Activated naive CD8-positive, alpha-beta T cell treated with anti-CD3 and anti-CD28 coated beads for 36 hours (primary cell): ENCODE measurements around the gene F13B. TPM values are rescaled to one million over a fixed set of nuclear protein-coding genes. Genes with fewer than 3 reads are reported as not detected.
"Not testable (repeated sequence)": the region's sequence is repeated elsewhere in the genome, so short reads cannot be mapped to it uniquely, and the experiment has no call there.

Source experiments
- DNase-seq: peaks from one replicate; pipeline ENCODE4 v3.0.0; 2021
- H3K27ac Mint-ChIP-seq: one replicate; pipeline ENCODE4 v1.8.0; 2022; ENCODE audit warnings: mild to moderate bottlenecking, moderate library complexity, mixed read lengths
- H3K27me3 Mint-ChIP-seq: one replicate; pipeline ENCODE4 v1.8.0; 2022; ENCODE audit warnings: mild to moderate bottlenecking, mixed read lengths
- H3K36me3 Mint-ChIP-seq: one replicate; pipeline ENCODE4 v1.8.0; 2021; ENCODE audit warnings: mild to moderate bottlenecking, mixed read lengths
- H3K4me1 Mint-ChIP-seq: one replicate; pipeline ENCODE4 v1.8.0; 2021; ENCODE audit warnings: mixed read lengths
- H3K4me3 Mint-ChIP-seq: one replicate; pipeline ENCODE4 v1.8.0; 2022; ENCODE audit warnings: mild to moderate bottlenecking, moderate library complexity, mixed read lengths
- H3K9me3 Mint-ChIP-seq: one replicate; pipeline ENCODE4 v1.8.0; 2022; ENCODE audit warnings: mixed read lengths
- total RNA-seq, 2 experiments: library from RNA; stranded (reverse); gene quantifications; one replicate each; pipeline ENCODE4 v1.2.3, GENCODE V29; 2021

The F13B gene
- total RNA-seq, 2 experiments from 2014 or later: not detected

DNA sequence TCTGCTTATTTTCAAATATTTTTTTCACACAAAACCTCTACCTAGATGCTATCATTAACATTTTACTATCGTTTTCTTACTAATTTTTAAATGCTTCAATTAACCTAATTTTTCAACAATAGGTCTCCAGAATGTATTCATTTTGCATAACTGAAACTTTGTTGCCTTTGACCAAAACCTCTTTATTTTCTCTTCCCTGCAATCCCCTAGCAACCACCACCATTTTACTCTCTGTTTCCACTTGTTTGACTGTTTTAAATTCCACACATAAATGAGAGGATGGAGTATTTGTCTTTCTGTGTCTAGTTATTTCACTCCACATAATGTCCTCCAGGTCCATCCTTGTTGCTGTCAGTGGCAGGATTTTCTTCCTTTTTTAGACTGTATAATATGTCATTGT, 9.5 kb upstream of the F13B start:
- H3K27me3 Mint-ChIP-seq: peaks cover 6% of the 10 kb centered on the region
- H3K27ac Mint-ChIP-seq: no peak overlapping the region
- peaks cover 13% of the 10 kb centered on the region for H3K36me3 Mint-ChIP-seq
- peaks cover 14% of the 10 kb centered on the region for H3K9me3 Mint-ChIP-seq
- no peaks in the 10 kb centered on the region for H3K4me1 Mint-ChIP-seq
- H3K4me3 Mint-ChIP-seq: no peak overlapping the region
- no peak for DNase-seq

DNA sequence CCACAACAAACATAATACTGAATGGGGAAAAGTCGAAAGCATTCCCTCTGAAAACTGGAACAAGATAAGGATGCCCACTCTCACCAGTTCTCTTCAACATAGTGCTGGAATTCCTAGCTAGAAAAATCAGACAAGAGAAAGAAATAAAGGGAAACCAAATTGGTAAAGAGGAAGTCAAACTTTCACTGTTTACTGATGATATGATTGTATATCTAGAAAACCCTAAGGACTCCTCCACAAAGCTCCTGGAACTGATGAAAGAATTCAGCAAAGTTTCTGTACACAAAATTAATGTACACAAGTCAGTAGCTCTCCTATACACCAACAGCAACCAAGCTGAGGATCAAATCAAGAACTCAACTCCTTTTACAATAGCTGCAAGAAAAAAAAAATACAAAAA, 6.9 kb upstream of the F13B start:
- DNase-seq: no peak
- Mint-ChIP-seq H3K27me3 (no peaks in the 10 kb centered on the region), H3K4me3 (no peak overlapping the region), H3K27ac (no peak overlapping the region), H3K4me1 (no peaks in the 10 kb centered on the region), H3K36me3 (no peaks in the 10 kb centered on the region), H3K9me3 (peaks cover 5% of the 10 kb centered on the region)

DNA sequence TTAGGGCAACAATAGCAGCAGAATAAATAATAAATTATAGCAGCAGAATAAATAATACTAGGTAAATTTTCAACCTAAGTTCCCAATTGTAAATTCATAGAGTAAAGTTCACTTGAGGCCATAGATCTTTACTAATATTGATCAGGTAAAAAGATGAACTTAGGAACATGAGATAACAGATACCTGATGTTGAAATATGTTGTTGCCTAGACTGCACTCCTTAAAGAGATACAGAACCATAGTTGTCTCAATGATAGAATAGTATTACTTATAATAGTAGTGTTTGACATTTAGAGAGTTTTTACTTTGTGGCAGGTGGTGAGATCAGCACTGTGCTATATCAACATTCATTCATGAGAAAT, 378 bp upstream of the F13B start:
- Mint-ChIP-seq H3K27ac (no peak overlapping the region), H3K4me1 (no peaks in the 10 kb centered on the region), H3K9me3 (peaks cover 5% of the 10 kb centered on the region), H3K4me3 (no peak overlapping the region), H3K36me3 (no peaks in the 10 kb centered on the region), H3K27me3 (no peaks in the 10 kb centered on the region)
- DNase-seq: no peak

DNA sequence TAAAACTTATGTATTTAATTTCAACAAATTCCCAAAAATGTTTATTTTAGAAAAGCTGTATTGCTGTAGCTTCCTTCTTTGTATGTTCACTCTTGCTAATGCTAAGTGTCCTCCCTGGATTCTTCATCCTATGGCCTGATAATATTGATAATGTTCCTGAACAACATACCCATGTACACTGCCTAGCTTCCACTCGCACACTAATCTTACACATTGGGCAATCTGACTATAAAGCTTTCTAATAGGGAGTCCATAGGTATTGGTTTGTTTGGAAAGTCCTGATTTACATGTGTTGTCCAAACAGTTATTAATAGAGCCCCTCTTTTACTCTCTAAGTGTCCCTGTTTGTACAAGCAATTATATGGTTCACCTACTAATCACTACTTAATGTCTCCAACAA, 783 bp downstream of the F13B start:
- Mint-ChIP-seq H3K4me3 (no peak overlapping the region), H3K36me3 (no peaks in the 10 kb centered on the region), H3K27ac (no peak overlapping the region), H3K9me3 (peaks cover 5% of the 10 kb centered on the region), H3K27me3 (peaks cover 4% of the 10 kb centered on the region), H3K4me1 (no peaks in the 10 kb centered on the region)
- no peak for DNase-seq

DNA sequence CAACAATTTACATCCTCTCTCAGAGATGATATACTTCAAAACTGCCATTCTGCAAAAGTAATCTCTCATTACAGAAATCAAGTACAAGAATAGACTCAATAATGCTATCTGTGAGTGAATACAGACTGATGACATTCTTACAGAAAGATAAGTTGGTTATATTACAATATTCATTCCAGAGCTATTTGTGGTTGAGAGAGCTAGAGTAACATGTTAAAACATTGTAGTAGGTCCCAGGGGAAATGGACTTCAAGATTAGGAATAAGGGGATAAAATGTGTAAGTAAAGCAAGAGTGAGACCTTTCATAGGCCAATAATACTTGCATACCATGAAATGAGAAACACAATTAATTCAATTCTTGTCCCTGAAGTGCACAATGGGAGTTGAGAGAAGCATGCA, 1.5 kb downstream of the F13B start:
- Mint-ChIP-seq H3K9me3 (peaks cover 5% of the 10 kb centered on the region), H3K27ac (no peak overlapping the region), H3K4me3 (no peak overlapping the region), H3K36me3 (no peaks in the 10 kb centered on the region), H3K27me3 (peaks cover 4% of the 10 kb centered on the region), H3K4me1 (no peaks in the 10 kb centered on the region)
- DNase-seq: no peak

DNA sequence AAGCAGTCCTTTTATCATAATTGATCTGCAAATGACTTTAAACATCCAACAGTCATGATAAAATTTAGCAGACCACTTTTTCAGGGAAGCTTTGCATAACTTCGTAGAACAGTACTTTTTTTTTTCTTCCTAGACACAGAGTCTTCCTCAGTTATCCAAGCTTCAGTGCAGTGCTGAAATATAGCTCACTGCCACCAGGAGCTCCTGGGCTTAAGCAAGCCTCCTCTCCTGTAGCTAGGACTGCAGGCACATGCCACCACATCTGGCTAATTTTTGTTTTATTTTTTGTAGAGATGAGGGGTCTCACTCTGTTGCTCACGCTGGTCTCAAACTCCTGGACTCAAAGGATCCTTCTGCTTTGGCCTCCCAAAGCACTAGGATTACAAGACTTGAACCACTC, 3.8 kb downstream of the F13B start:
- H3K9me3 Mint-ChIP-seq: no peaks in the 10 kb centered on the region
- no peak for DNase-seq
- peaks cover 4% of the 10 kb centered on the region for H3K27me3 Mint-ChIP-seq
- H3K36me3 Mint-ChIP-seq: no peaks in the 10 kb centered on the region
- H3K4me3 Mint-ChIP-seq: no peak overlapping the region
- H3K27ac Mint-ChIP-seq: no peak overlapping the region
- H3K4me1 Mint-ChIP-seq: no peaks in the 10 kb centered on the region

DNA sequence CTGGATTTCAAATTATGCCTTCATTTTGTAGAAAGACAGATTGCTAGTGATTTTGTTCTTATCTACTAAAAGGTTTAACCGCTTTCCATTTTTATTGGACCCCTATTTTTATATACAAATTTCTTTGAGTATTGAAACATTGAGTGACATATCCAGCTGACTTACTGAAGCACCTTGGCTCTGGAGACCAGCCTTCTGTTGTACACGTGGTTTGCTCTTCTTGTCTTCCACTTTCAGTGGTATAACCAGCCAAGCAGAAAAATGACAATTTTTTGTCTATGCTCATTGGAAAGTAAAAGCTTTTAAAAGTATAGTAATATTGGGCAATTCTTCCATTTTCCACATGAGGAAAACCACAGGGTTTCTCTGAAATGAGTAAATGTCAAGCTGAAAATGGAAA, 4.4 kb downstream of the F13B start:
- H3K27ac Mint-ChIP-seq: no peak overlapping the region
- no peaks in the 10 kb centered on the region for H3K9me3 Mint-ChIP-seq
- peaks cover 4% of the 10 kb centered on the region for H3K27me3 Mint-ChIP-seq
- DNase-seq: no peak
- H3K4me3 Mint-ChIP-seq: no peak overlapping the region
- no peaks in the 10 kb centered on the region for H3K4me1 Mint-ChIP-seq
- no peaks in the 10 kb centered on the region for H3K36me3 Mint-ChIP-seq

DNA sequence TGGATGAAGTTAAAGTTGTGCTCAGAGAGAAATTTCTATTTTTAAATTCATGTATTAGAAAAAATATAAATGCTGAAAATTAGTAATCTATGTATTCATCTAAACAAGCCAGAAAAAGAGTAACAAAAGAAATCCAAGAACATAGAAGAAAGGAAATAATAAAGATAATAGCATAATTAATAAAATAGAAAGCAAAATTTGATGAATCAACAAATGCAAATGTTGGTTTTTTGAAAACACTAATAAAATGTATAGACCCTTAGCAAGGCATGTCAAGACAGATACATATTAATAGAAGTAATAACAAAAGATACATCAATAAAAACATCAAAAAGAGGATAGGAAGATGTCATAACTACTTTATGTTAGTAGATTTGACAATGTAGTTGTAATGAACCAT, 18.0 kb downstream of the F13B start:
- Mint-ChIP-seq H3K9me3 (peaks cover 7% of the 10 kb centered on the region), H3K36me3 (no peaks in the 10 kb centered on the region), H3K27me3 (peaks cover 5% of the 10 kb centered on the region), H3K4me3 (no peak overlapping the region), H3K4me1 (no peaks in the 10 kb centered on the region), H3K27ac (no peak overlapping the region)
- no peak for DNase-seq

DNA sequence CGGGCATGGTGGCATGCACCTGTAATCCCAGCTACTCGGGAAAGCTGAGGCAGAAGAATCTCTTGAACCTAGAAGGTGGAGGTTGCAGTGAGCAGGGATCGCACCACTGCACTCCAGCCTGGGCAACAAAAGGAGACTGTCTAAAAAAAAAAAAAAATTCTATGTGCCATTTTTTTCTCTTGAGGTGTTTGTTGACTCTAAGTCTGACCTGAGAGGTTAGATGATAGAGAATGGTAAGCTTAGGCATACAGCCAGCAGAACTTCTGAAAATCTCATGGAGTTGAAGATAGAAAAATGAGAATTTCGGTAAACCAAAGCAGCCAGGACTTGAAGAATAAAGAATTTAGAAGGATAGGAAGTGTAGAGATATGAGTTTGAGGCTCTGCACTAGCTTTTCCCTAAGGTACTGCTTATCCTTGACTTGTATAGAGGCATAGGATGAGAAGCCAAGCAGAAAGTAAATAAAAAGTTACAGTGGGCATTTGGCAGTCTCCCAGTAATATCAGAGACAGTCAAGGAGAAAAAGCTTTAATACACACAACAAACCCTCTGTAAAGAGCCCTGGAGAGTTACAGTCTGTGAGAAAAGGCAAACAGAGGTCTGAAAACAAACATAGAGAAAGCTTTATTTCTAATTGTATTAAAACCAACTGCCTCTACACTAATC, 24.3 kb downstream of the F13B start:
- H3K27me3 Mint-ChIP-seq: peaks cover 7% of the 10 kb centered on the region
- no peak overlapping the region for H3K4me3 Mint-ChIP-seq
- peaks cover 4% of the 10 kb centered on the region for H3K9me3 Mint-ChIP-seq
- DNase-seq: no peak
- H3K36me3 Mint-ChIP-seq: no peaks in the 10 kb centered on the region
- H3K27ac Mint-ChIP-seq: no peak overlapping the region
- H3K4me1 Mint-ChIP-seq: no peaks in the 10 kb centered on the region

DNA sequence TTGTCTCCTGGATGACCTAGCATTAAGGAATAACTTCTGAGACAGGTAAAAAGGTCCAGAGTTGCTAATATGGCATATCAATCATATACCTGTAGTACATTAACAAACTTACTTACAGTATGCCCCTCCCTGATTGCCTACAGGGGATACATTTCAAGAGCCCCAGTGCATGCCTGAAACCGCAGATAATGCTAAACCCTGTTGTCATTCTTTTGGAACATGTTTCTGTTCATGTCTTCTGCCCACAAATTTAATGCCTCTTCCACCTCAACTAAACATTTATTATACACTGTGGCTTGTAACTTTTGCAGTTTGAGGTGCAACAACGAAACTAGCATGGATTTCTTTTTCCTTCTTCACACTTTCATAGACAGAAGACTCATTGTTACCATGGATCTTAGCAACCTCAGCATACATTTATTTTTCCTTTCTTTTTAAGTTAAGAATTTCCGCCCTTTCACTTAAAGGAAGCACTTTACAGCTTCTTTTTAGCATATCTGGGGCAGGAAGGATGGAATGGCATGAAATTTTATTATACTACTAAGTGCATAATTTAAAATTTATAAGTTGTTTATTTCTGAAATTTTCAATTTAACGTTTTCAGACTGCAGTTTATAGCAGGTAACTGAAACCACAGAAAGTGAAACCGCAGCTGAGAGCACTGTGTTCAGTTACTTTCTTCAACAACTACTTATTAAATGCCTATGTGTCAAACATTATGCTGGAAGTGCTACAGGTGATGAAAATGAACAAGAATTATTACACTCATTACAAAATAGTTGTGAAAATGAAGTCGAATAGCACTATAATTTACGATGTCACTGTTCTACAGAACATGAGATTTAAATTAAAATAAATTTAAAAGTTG, 25.3 kb downstream of the F13B start:
- no peak for DNase-seq
- Mint-ChIP-seq H3K27me3 (peaks cover 7% of the 10 kb centered on the region), H3K4me3 (no peak overlapping the region), H3K27ac (no peak overlapping the region), H3K36me3 (no peaks in the 10 kb centered on the region), H3K9me3 (no peaks in the 10 kb centered on the region), H3K4me1 (no peaks in the 10 kb centered on the region)

DNA sequence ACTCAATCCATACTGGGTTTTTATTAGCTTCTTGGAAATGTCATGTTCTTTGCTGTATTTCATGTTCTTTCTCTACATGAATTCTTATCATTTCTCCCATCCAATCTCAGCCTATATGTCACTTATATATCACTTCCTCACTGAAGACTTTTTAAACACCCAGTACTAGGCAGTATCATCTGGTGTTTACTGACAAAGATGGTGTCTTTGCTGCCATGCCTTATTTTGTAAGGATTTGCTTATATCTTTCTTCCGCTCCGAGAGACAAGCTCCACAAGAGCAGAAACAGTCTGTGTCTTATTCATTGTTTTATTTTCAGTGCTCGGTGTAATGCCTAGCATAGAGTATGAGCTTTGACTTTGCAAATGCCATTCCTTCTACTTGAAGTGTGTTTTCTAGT, 30.2 kb downstream of the F13B start:
- H3K9me3 Mint-ChIP-seq: no peaks in the 10 kb centered on the region
- H3K27ac Mint-ChIP-seq: no peak overlapping the region
- no peaks in the 10 kb centered on the region for H3K36me3 Mint-ChIP-seq
- no peak overlapping the region for H3K4me3 Mint-ChIP-seq
- DNase-seq: no peak
- peaks cover 7% of the 10 kb centered on the region for H3K27me3 Mint-ChIP-seq
- no peaks in the 10 kb centered on the region for H3K4me1 Mint-ChIP-seq

DNA sequence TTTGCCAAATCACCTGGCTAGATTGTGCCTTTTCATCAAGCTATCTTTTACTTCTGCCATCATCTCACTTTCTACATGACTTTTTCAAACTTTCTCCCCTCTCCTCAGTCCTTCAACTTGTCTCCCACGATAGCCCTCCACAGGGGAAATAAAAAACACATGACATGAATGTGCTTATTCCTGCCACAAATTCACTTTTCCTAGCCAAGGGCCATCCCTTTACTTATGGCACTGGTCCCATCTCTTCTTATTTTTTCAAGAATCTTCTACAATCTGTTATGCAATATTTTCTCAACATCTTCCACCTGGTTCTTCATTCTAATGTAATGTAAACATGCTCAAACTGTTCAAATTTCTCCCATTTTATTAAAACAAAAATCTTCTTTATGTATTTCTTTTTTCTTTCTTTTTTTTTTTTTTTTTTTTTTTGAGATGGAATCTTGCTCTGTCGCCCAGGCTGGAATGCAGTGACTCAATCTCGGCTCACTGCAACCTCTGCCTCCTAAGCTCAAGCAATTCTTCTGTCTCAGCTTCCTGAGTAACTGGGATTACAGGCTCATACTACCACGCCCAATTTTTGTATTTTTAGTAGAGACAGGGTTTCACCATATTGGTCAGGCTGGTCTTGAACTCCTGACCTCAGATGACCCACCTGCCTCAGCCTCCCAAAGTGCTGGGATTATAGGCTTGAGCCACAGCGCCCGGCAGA, 32.3 kb downstream of the F13B start:
- H3K9me3 Mint-ChIP-seq, H3K36me3 Mint-ChIP-seq, H3K27me3 Mint-ChIP-seq, DNase-seq, H3K4me3 Mint-ChIP-seq, H3K27ac Mint-ChIP-seq, H3K4me1 Mint-ChIP-seq: not testable (repeated sequence)

DNA sequence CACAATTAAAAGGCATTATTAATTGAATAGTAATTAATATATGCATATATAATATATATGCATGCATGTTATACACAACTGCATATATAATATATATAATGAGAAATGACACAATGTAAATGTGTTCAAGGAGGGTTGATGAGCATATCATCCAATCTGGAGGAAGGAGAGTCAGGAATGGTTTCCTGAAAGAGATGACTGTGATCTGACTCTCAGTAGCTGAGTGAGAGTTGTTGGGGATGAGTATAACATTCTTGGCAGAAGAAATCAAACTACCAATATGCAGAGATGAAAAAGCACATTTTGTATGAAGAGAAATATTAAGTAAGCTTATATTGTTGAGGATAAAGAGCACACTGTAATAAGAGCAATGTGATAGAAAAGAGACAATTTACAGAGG, 37.3 kb downstream of the F13B start:
- H3K4me3 Mint-ChIP-seq: no peak overlapping the region
- no peaks in the 10 kb centered on the region for H3K4me1 Mint-ChIP-seq
- H3K27me3 Mint-ChIP-seq: no peaks in the 10 kb centered on the region
- no peak overlapping the region for H3K27ac Mint-ChIP-seq
- DNase-seq: no peak
- H3K36me3 Mint-ChIP-seq: no peaks in the 10 kb centered on the region
- H3K9me3 Mint-ChIP-seq: no peaks in the 10 kb centered on the region

DNA sequence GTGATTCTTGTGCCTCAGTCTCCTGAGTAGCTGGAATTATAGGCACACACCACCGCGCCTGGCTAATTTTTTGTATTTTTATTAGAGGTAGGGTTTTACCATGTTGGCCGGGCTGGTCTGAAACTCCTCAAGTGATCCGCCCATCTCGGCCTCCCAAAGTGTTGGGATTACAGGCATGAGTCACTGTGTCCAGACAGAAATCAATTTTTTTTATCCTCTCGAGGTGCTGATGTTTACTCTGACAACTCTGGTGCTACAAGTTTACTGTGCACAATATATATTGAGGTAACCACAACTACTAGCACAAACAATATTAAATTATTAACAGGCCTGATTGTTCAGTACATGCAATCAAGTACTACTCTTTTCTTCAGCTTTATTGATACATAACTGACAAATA, 39.7 kb downstream of the F13B start:
- no peaks in the 10 kb centered on the region for H3K4me1 Mint-ChIP-seq
- H3K27ac Mint-ChIP-seq: no peak overlapping the region

DNA sequence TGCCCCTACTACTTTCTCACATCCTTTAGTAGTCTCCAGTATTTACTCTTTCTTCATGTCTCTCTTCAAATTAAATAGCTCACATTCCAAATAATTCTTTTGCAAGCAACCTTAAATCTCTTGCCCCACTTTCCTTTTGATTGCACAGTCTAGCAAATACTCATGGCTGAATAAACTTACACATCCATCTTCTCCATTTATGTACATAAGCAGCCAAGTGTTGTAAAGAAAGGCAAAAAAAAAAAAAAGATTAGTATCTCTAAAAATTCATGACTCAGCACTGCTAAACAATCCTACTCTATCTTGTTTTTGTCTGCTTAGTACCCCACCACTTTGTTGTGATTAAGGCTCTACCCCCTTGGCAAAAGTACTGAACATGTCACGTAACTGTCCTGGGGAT, 42.6 kb downstream of the F13B start:
- Mint-ChIP-seq H3K27ac (no peak overlapping the region), H3K9me3 (no peaks in the 10 kb centered on the region), H3K36me3 (no peaks in the 10 kb centered on the region), H3K4me3 (no peak overlapping the region), H3K27me3 (no peaks in the 10 kb centered on the region), H3K4me1 (no peaks in the 10 kb centered on the region)
- DNase-seq: no peak

More for the DNA sequence above, 39.7 kb downstream of the F13B start:
- Mint-ChIP-seq H3K4me3 (no peak overlapping the region), H3K36me3 (no peaks in the 10 kb centered on the region), H3K27me3 (no peaks in the 10 kb centered on the region), H3K9me3 (no peaks in the 10 kb centered on the region)
- no peak for DNase-seq
